K562 (cell line): ENCODE measurements around the gene KIF14. TPM values are rescaled to one million over a fixed set of nuclear protein-coding genes. Genes with fewer than 3 reads are reported as not detected.

ENCODE experiments used
- CSDE1 ChIP-seq, 2 experiments: fragments of 450-650 bp; IDR thresholded peaks; 2 replicates each; pipeline ENCODE4 v1.6.1; 2016; ENCODE audit warnings: mild to moderate bottlenecking in 1 of 2
- ELF2 ChIP-seq: fragments of 250-450 bp; sonication (Bioruptor Pico); IDR thresholded peaks from 2 replicates; pipeline ENCODE4 v1.5.0; 2021; ENCODE audit warnings: mild to moderate bottlenecking
- FIP1L1 ChIP-seq: fragments of 200-400 bp; formaldehyde crosslinking; IDR thresholded peaks from 2 replicates; pipeline ENCODE4 v1.6.1; 2018; ENCODE audit warnings: mild to moderate bottlenecking, low read depth, low read length; ENCODE audit not compliant: poor library complexity, severe bottlenecking
- FOXJ3 ChIP-seq: sonication (generic); formaldehyde crosslinking; IDR thresholded peaks from 2 replicates; pipeline ENCODE4 v1.4.0; 2020; ENCODE audit warnings: mild to moderate bottlenecking, missing genetic modification reagents
- GTF2E2 ChIP-seq: fragments of 200-800 bp; sonication (Bioruptor generic); IDR thresholded peaks from 2 replicates; pipeline ENCODE4 v1.6.1; 2016; ENCODE audit warnings: missing genetic modification characterization, missing compliant biosample characterization
- HMBOX1 ChIP-seq: sonication (generic); IDR thresholded peaks from 2 replicates; pipeline ENCODE4 v1.6.1; 2016
- IRF9 ChIP-seq: fragments of 450-650 bp; IDR thresholded peaks from 2 replicates; pipeline ENCODE4 v1.6.1; 2016; ENCODE audit warnings: missing biosample characterization, missing genetic modification characterization
- MLLT1 ChIP-seq, 2 experiments: fragments of 450-650 bp; IDR thresholded peaks; 2 replicates each; pipeline ENCODE4 v1.6.1; 2016
- MTA1 ChIP-seq: fragments of 450-650 bp; IDR thresholded peaks from 2 replicates; pipeline ENCODE4 v1.6.1; 2017; ENCODE audit warnings: borderline replicate concordance
- MTF1 ChIP-seq: fragments of 250-450 bp; sonication (Bioruptor Pico); IDR thresholded peaks from 2 replicates; pipeline ENCODE4 v1.9.0; 2021; ENCODE audit warnings: moderate library complexity, mild to moderate bottlenecking, inconsistent platforms, borderline replicate concordance
- RBM39 ChIP-seq: fragments of 200-400 bp; formaldehyde crosslinking; optimal IDR thresholded peaks from 2 replicates; pipeline ENCODE3; 2018; ENCODE audit warnings: low read depth, low read length
- RNF219 ChIP-seq: fragments of 250-450 bp; sonication (Bioruptor Pico); IDR thresholded peaks from 2 replicates; pipeline ENCODE4 v1.5.0; 2022; ENCODE audit warnings: mild to moderate bottlenecking
- SIRT6 ChIP-seq: IDR thresholded peaks from one replicate; pipeline ENCODE4 v1.6.1; 2012; ENCODE audit warnings: low read depth, mild to moderate bottlenecking, control low read depth, inconsistent platforms, low read length, moderate library complexity
- ZBTB2 ChIP-seq: fragments of 450-650 bp; IDR thresholded peaks from 2 replicates; pipeline ENCODE4 v1.6.1; 2016; ENCODE audit warnings: antibody characterized with exemption
- ZBTB33 ChIP-seq: sonication (generic); formaldehyde crosslinking; IDR thresholded peaks from 2 replicates; pipeline ENCODE4 v1.8.1; 2023; ENCODE audit warnings: mild to moderate bottlenecking, missing genetic modification reagents
- ZKSCAN8 ChIP-seq: fragments of 200-800 bp; sonication (Bioruptor generic); IDR thresholded peaks from 2 replicates; pipeline ENCODE4 v1.6.1; 2016; ENCODE audit warnings: missing genetic modification characterization, missing compliant biosample characterization
- ZNF134 ChIP-seq: fragments of 250-450 bp; sonication (Bioruptor Pico); conservative IDR thresholded peaks from 2 replicates; pipeline ENCODE4 v1.4.0; 2020
- ZNF212 ChIP-seq: fragments of 450-650 bp; formaldehyde crosslinking; IDR thresholded peaks from 2 replicates; pipeline ENCODE4 v1.4.0; 2020; ENCODE audit warnings: mild to moderate bottlenecking
- ZNF561 ChIP-seq: fragments of 450-650 bp; formaldehyde crosslinking; conservative IDR thresholded peaks from 2 replicates; pipeline ENCODE4 v1.4.0; 2020; ENCODE audit warnings: mild to moderate bottlenecking, moderate library complexity
- ZNF77 ChIP-seq: fragments of 250-450 bp; sonication (Bioruptor Pico); IDR thresholded peaks from 2 replicates; pipeline ENCODE4 v1.5.0; 2020
- ZNF785 ChIP-seq: fragments of 250-450 bp; sonication (Bioruptor Pico); IDR thresholded peaks from 2 replicates; pipeline ENCODE4 v1.4.0; 2020; ENCODE audit warnings: mild to moderate bottlenecking
- polyA plus RNA-seq, 8 experiments: library from polyadenylated mRNA; depleted of rRNA in 4 of 8; stranded (reverse) in 5 of 8; unstranded in 3 of 8; fragments of >200 nt; fragmentation: Nextera tagmentation in 2 of 8; fragmentation: Illumina TruSeq in 1 of 8; extraction: Ambion mirVana in 2 of 8; extraction: Trizol in 1 of 8; gene quantifications; 2 replicates each; pipeline versions ENCODE4 v1.2.1 to v1.2.3, GENCODE V29; 2011 to 2014; ENCODE audit warnings: inconsistent platforms in 1 of 8, missing spikeins in 1 of 8
- total RNA-seq, 7 experiments: library from RNA; depleted of rRNA in 6 of 7; stranded (reverse); fragments of >200 nt in 6 of 7; fragmentation: Illumina TruSeq in 2 of 7; extraction: Trizol in 2 of 7; gene quantifications; 2 replicates each; pipeline versions ENCODE4 v1.2.1 to v1.2.3, GENCODE V29; 2011 to 2021; ENCODE audit warnings: low replicate concordance in 1 of 7

KIF14 gene
- total and polyA plus RNA-seq, 9 of the 15 experiments (the other 6 are each of a cell fraction or from before 2014, with no cell fraction given) = 11.5 to 47.4 (median 29.0) TPM

- TF ChIP-seq RNF219 (CRISPR knock-in tag) = no peak
- TF ChIP-seq ZNF77 (CRISPR knock-in tag) = no peak
- peak; percentile 83 for TF ChIP-seq ZKSCAN8 (CRISPR knock-in tag)
- TF ChIP-seq ZNF134 (CRISPR knock-in tag) = no peak
- no peak for TF ChIP-seq FIP1L1
- TF ChIP-seq HMBOX1 = no peak; the same call in 1 of the 2 replicates
- no peak for TF ChIP-seq GTF2E2
- TF ChIP-seq ELF2 (CRISPR knock-in tag) = no peak
- TF ChIP-seq MTF1 (CRISPR knock-in tag) = no peak
- TF ChIP-seq ZNF785 = no peak
- TF ChIP-seq FOXJ3 (CRISPR knock-in tag) = no peak
- no peak for TF ChIP-seq SIRT6
- TF ChIP-seq CSDE1 (IDR thresholded peaks at IDR 0.05) = no peak
- TF ChIP-seq MLLT1 (IDR thresholded peaks at IDR 0.05) = no peak
- TF ChIP-seq ZNF212 = no peak
- no peak for TF ChIP-seq ZBTB2
- no peak for TF ChIP-seq ZNF561 (CRISPR knock-in tag)
- TF ChIP-seq ZBTB33 (CRISPR knock-in tag) = no peak
- no peak for TF ChIP-seq IRF9
- no peak for TF ChIP-seq MTA1
- no peak for TF ChIP-seq RBM39
These were observed 20.4 kb upstream of the KIF14 start (continued) for GRCh38 chr1:200640963-200641401.
